T-helper 2 cell treated with Interferon-gamma antibody and Interleukin-4, amounts not matched to agents 5 μg/mL and 100 μg/mL, for 36 hours (primary cell): Measurements from ENCODE around the gene LCOR.

ENCODE experiments used
- DNase-seq: peaks from one replicate; pipeline ENCODE4 v3.0.0; 2021; ENCODE audit warnings: low spot score
- H3K27ac Mint-ChIP-seq: one replicate; pipeline ENCODE4 v1.8.0; 2021; ENCODE audit warnings: mild to moderate bottlenecking, mixed read lengths
- H3K27me3 Mint-ChIP-seq: one replicate; pipeline ENCODE4 v1.8.0; 2021; ENCODE audit warnings: low read depth, mixed read lengths
- H3K36me3 Mint-ChIP-seq: one replicate; pipeline ENCODE4 v1.8.0; 2021; ENCODE audit warnings: low read depth, mixed read lengths
- H3K4me1 Mint-ChIP-seq: one replicate; pipeline ENCODE4 v1.8.0; 2021; ENCODE audit warnings: low read depth, mixed read lengths
- H3K4me3 Mint-ChIP-seq: one replicate; pipeline ENCODE4 v1.8.0; 2022; ENCODE audit warnings: mild to moderate bottlenecking, moderate library complexity, mixed read lengths
- H3K9me3 Mint-ChIP-seq: one replicate; pipeline ENCODE4 v1.8.0; 2021; ENCODE audit warnings: mixed read lengths

LCOR gene

GRCh38 chr10:97042716-97043562 lies 210.8 kb downstream of the LCOR start:
- Mint-ChIP-seq H3K27me3 (no peaks in the 10 kb centered on the region), H3K9me3 (no peaks in the 10 kb centered on the region), H3K4me1 (peaks cover 3% of the 10 kb centered on the region), H3K27ac (no peak overlapping the region), H3K36me3 (no peaks in the 10 kb centered on the region), H3K4me3 (no peak overlapping the region)
- no peak for DNase-seq

- Mint-ChIP-seq H3K9me3 (no peaks in the 10 kb centered on the region), H3K4me3 (no peak overlapping the region), H3K27me3 (no peaks in the 10 kb centered on the region), H3K36me3 (no peaks in the 10 kb centered on the region), H3K4me1 (no peaks in the 10 kb centered on the region), H3K27ac (no peak overlapping the region)
- no peak for DNase-seq
These were observed 211.4 kb downstream of the LCOR start for GRCh38 chr10:97043563-97043855.
